OCI-LY7 (cell line): ENCODE results near the gene HOXB1. TPM values are rescaled to one million over a fixed set of nuclear protein-coding genes. Genes with fewer than 3 reads are reported as not detected.

Source experiments
- BruUV-seq: library from RNA; stranded (reverse); fragments of 400-500 nt; replicated peaks from 2 replicates; lab custom pipeline; 2021; lab: Mats Ljungman, UMichigan
- CTCF ChIA-PET: fragments of 300-600 bp; sonication (Branson Sonifier 250); formaldehyde crosslinking; loops from one replicate; lab custom pipeline; 2022; ENCODE audit warnings: antibody characterized with exemption; ENCODE audit not compliant: unreplicated experiment; lab: Charles Lee
- POLR2A ChIA-PET: fragments of 300-600 bp; sonication (Branson Sonifier 250); formaldehyde crosslinking; loops from one replicate; lab custom pipeline; 2022; ENCODE audit warnings: antibody characterized with exemption; lab: Charles Lee
- DNase-seq: peaks from one replicate; pipeline ENCODE4 v3.0.0-alpha.2; 2015; ENCODE audit warnings: low spot score
- H2AFZ ChIP-seq: fragments of 200-600 bp; sonication (generic), shearing (Covaris generic); 2 replicates; pipeline ENCODE4 v1.6.1; 2014; ENCODE audit warnings: mild to moderate bottlenecking, antibody characterized with exemption, low read length, moderate library complexity
- H3K27ac ChIP-seq: fragments of 200-600 bp; sonication (generic); 2 replicates; pipeline ENCODE4 v1.5.1; 2014; ENCODE audit warnings: mixed run types, low read depth, mild to moderate bottlenecking, moderate library complexity, low read length, inconsistent platforms; ENCODE audit not compliant: poor library complexity, severe bottlenecking
- H3K36me3 ChIP-seq: fragments of 200-600 bp; sonication (generic); 2 replicates; pipeline ENCODE4 v1.6.1; 2014; ENCODE audit warnings: mild to moderate bottlenecking, antibody characterized with exemption, low read length, moderate library complexity, mixed read lengths; ENCODE audit not compliant: insufficient read depth
- H3K4me1 ChIP-seq: fragments of 200-600 bp; sonication (generic); 2 replicates; pipeline ENCODE4 v1.5.1; 2014; ENCODE audit warnings: mild to moderate bottlenecking, low read length; ENCODE audit not compliant: insufficient read depth, poor library complexity, severe bottlenecking
- H3K4me2 ChIP-seq: fragments of 200-600 bp; sonication (generic); 2 replicates; pipeline ENCODE4 v1.6.1; 2014; ENCODE audit warnings: mild to moderate bottlenecking, low read length
- H3K4me3 ChIP-seq: fragments of 200-600 bp; sonication (generic); 2 replicates; pipeline ENCODE4 v1.5.1; 2014; ENCODE audit warnings: mild to moderate bottlenecking, low read depth, low read length; ENCODE audit not compliant: poor library complexity, severe bottlenecking
- H3K79me2 ChIP-seq: fragments of 200-600 bp; sonication (generic); 2 replicates; pipeline ENCODE4 v1.6.1; 2016; ENCODE audit warnings: low read depth, mild to moderate bottlenecking, low read length, moderate library complexity, mixed read lengths; ENCODE audit not compliant: insufficient read depth
- H3K9me2 ChIP-seq: fragments of 200-600 bp; sonication (generic); 2 replicates; pipeline ENCODE4 v1.6.1; 2016; ENCODE audit warnings: mild to moderate bottlenecking, low read length, mixed read lengths; ENCODE audit not compliant: insufficient read depth
- H3K9me3 ChIP-seq: fragments of 200-600 bp; sonication (generic); 2 replicates; pipeline ENCODE4 v1.6.1; 2014; ENCODE audit warnings: mild to moderate bottlenecking, mixed run types, low read length, mixed read lengths
- H4K20me1 ChIP-seq: fragments of 200-600 bp; sonication (generic); 2 replicates; pipeline ENCODE4 v1.6.1; 2014; ENCODE audit warnings: mild to moderate bottlenecking, antibody characterized with exemption, low read length, moderate library complexity, mixed read lengths; ENCODE audit not compliant: insufficient read depth
- CTCF ChIP-seq: fragments of 200-600 bp; sonication (generic); conservative IDR thresholded peaks from 2 replicates; pipeline ENCODE4 v1.5.1; 2014; ENCODE audit warnings: mild to moderate bottlenecking, antibody characterized with exemption, low read length, moderate library complexity, mixed read lengths
- EZH2phosphoT487 ChIP-seq: fragments of 200-600 bp; sonication (generic); IDR thresholded peaks from 2 replicates; pipeline ENCODE4 v1.6.1; 2018; ENCODE audit warnings: low read depth, borderline replicate concordance, mild to moderate bottlenecking, mixed run types, antibody characterized with exemption, low read length, moderate library complexity, mixed read lengths
- intact Hi-C: fragments of 100-400 bp; cut with micrococcal nuclease; formaldehyde crosslinking; loops from one replicate; pipeline ENCODE4 v1.10.0; 2022; ENCODE audit not compliant: unreplicated experiment
- total RNA-seq, 2 experiments: library from RNA; depleted of rRNA in 1 of 2; stranded (reverse); fragments of >200 nt in 1 of 2; shearing (Covaris generic) in 1 of 2; gene quantifications; 2 replicates each; pipeline ENCODE4 v1.2.3, GENCODE V29; 2014 to 2022

HOXB1 gene
- total RNA-seq, 2 experiments from 2014 or later: not detected

GRCh38 chr17:48547808-48548522 is 17.2 kb upstream of the HOXB1 start:
- POLR2A ChIA-PET: interaction anchor here (0.7 kb wide), 1 partner anchor 495 kb away, joined by 3 read pairs; no protein-coding TSS in a partner anchor
- no TSS peak for BruUV-seq
- no peak overlapping the region for H3K4me2 ChIP-seq
- no peaks in the 10 kb centered on the region for H4K20me1 ChIP-seq
- CTCF ChIA-PET: interaction anchor here (0.6 kb wide), 1 partner anchor 29 kb away, joined by 6 read pairs; no protein-coding TSS in a partner anchor
- no peak overlapping the region for H2AFZ ChIP-seq
- H3K9me2 ChIP-seq: no peaks in the 10 kb centered on the region
- H3K4me3 ChIP-seq: no peak overlapping the region
- TF ChIP-seq EZH2phosphoT487 (no peak), CTCF (no peak)
- DNase-seq: no peak
- H3K4me1 ChIP-seq: no peaks in the 10 kb centered on the region
- no peak overlapping the region for H3K27ac ChIP-seq
- H3K9me3 ChIP-seq: no peaks in the 10 kb centered on the region
- H3K79me2 ChIP-seq: no peaks in the 10 kb centered on the region
- intact Hi-C loops: no loop called here
- peaks cover 12% of the 10 kb centered on the region; the same call in 1 of the 2 replicates for H3K36me3 ChIP-seq

- Histone ChIP-seq H3K4me3 (no peak overlapping the region), H3K4me2 (no peak overlapping the region), H3K27ac (no peak overlapping the region), H3K9me2 (no peaks in the 10 kb centered on the region), H2AFZ (no peak overlapping the region), H4K20me1 (no peaks in the 10 kb centered on the region), H3K36me3 (peaks cover 12% of the 10 kb centered on the region; the same call in 1 of the 2 replicates), H3K4me1 (no peaks in the 10 kb centered on the region), H3K9me3 (no peaks in the 10 kb centered on the region), H3K79me2 (no peaks in the 10 kb centered on the region)
- BruUV-seq: no TSS peak
- no peak for DNase-seq
- intact Hi-C loops: no loop called here
- TF ChIP-seq CTCF (no peak), EZH2phosphoT487 (no peak)
- ChIA-PET CTCF (no interaction called here), POLR2A (interaction anchor here (0.6 to 0.7 kb wide), 4 partner anchors 12 to 496 kb away, joined by 3 read pairs; no protein-coding TSS in a partner anchor)
These were observed 16.4 kb upstream of the HOXB1 start for GRCh38 chr17:48546924-48547807.
